Neural cell (in vitro differentiated cells): ENCODE measurements around the gene HMSD. TPM values are rescaled to one million over a fixed set of nuclear protein-coding genes. Genes with fewer than 3 reads are reported as not detected.

Source experiments
- H2AFZ ChIP-seq: fragments of 200-600, 300-800 bp; sonication (generic), shearing (Covaris generic); 2 replicates; pipeline ENCODE4 v1.6.0; 2014; ENCODE audit warnings: low read depth, mild to moderate bottlenecking, antibody characterized with exemption, low read length, moderate library complexity
- H3F3A ChIP-seq: fragments of 200-600 bp; shearing (Covaris generic); 2 replicates; pipeline ENCODE4 v1.6.1; 2016; ENCODE audit warnings: mild to moderate bottlenecking, moderate library complexity, mixed read lengths, antibody characterized with exemption, low read length; ENCODE audit not compliant: insufficient read depth, poor library complexity, severe bottlenecking
- H3K27ac ChIP-seq: fragments of 200-600, 300-800 bp; sonication (generic), shearing (Covaris generic); 2 replicates; pipeline ENCODE4 v1.5.1; 2014; ENCODE audit warnings: mild to moderate bottlenecking, low read length, moderate library complexity
- H3K27me3 ChIP-seq: fragments of 300-800, 200-600 bp; sonication (generic), shearing (Covaris generic); 2 replicates; pipeline ENCODE4 v1.6.0; 2014; ENCODE audit warnings: mild to moderate bottlenecking, low read depth, low read length, moderate library complexity; ENCODE audit not compliant: insufficient read depth
- H3K36me3 ChIP-seq: fragments of 300-800, 200-600 bp; sonication (generic), shearing (Covaris generic); 2 replicates; pipeline ENCODE4 v1.5.1; 2014; ENCODE audit warnings: mild to moderate bottlenecking, antibody characterized with exemption, low read length, moderate library complexity; ENCODE audit not compliant: insufficient read depth
- H3K4me2 ChIP-seq: fragments of 300-800, 200-600 bp; sonication (generic), shearing (Covaris generic); 2 replicates; pipeline ENCODE4 v1.6.0; 2014; ENCODE audit warnings: mild to moderate bottlenecking, low read length
- H3K4me3 ChIP-seq: fragments of 300-800, 200-600 bp; sonication (generic), shearing (Covaris generic); 2 replicates; pipeline ENCODE4 v1.5.1; 2014; ENCODE audit warnings: mild to moderate bottlenecking, low read length, moderate library complexity
- H3K79me2 ChIP-seq: fragments of 200-600 bp; shearing (Covaris generic); replicated peaks from 2 replicates; pipeline ENCODE4 v1.6.0; 2014; ENCODE audit warnings: mild to moderate bottlenecking, low read length, moderate library complexity; ENCODE audit not compliant: insufficient read depth
- H3K9ac ChIP-seq: fragments of 300-800, 200-600 bp; sonication (generic), shearing (Covaris generic); 2 replicates; pipeline ENCODE4 v1.6.1; 2016; ENCODE audit warnings: mild to moderate bottlenecking, low read length, mixed read lengths
- H3K9me2 ChIP-seq: fragments of 200-600 bp; shearing (Covaris generic); 2 replicates; pipeline ENCODE4 v1.6.1; 2016; ENCODE audit warnings: mild to moderate bottlenecking, low read length, mixed read lengths; ENCODE audit not compliant: insufficient read depth
- H3K9me3 ChIP-seq: fragments of 200-600, 300-800 bp; sonication (generic), shearing (Covaris generic); 2 replicates; pipeline ENCODE4 v1.6.1; 2016; ENCODE audit warnings: mild to moderate bottlenecking, mixed run types, low read length, moderate library complexity, mixed read lengths
- H4K20me1 ChIP-seq: fragments of 200-600 bp; shearing (Covaris generic); 2 replicates; pipeline ENCODE4 v1.6.1; 2016; ENCODE audit warnings: mild to moderate bottlenecking, mixed run types; ENCODE audit not compliant: insufficient read depth
- EP300 ChIP-seq: fragments of 450-650 bp; conservative IDR thresholded peaks from 2 replicates; pipeline ENCODE4 v1.6.1; 2014; ENCODE audit warnings: antibody characterized with exemption, mild to moderate bottlenecking, moderate library complexity; ENCODE audit not compliant: poor library complexity, severe bottlenecking
- EZH2 ChIP-seq: fragments of 200-600, 300-800 bp; shearing (Covaris generic), sonication (generic); IDR thresholded peaks from 2 replicates; pipeline ENCODE4 v1.6.1; 2014; ENCODE audit warnings: antibody characterized with exemption, low read length, borderline replicate concordance, mild to moderate bottlenecking; ENCODE audit not compliant: insufficient read depth, poor library complexity, severe bottlenecking
- MXI1 ChIP-seq: fragments of 450-650 bp; conservative IDR thresholded peaks from 2 replicates; pipeline ENCODE4 v1.6.1; 2014; ENCODE audit warnings: antibody characterized with exemption, mild to moderate bottlenecking; ENCODE audit not compliant: poor library complexity, severe bottlenecking
- POLR2AphosphoS5 ChIP-seq: IDR thresholded peaks from 2 replicates; pipeline ENCODE4 v1.6.1; 2012
- RAD21 ChIP-seq: fragments of 450-650 bp; conservative IDR thresholded peaks from 2 replicates; pipeline ENCODE4 v1.6.1; 2014; ENCODE audit warnings: antibody characterized with exemption, mild to moderate bottlenecking, moderate library complexity
- SMC3 ChIP-seq: fragments of 450-650 bp; conservative IDR thresholded peaks from 2 replicates; pipeline ENCODE4 v1.6.1; 2014; ENCODE audit warnings: antibody characterized with exemption, mild to moderate bottlenecking, moderate library complexity; ENCODE audit not compliant: poor library complexity
- TAF1 ChIP-seq: IDR thresholded peaks from 2 replicates; pipeline ENCODE4 v1.6.1; 2012; ENCODE audit warnings: low read depth
- polyA plus RNA-seq: library from polyadenylated mRNA; depleted of rRNA; stranded (reverse); fragments of >200 nt; gene quantifications from 2 replicates; pipeline ENCODE4 v1.2.3, GENCODE V29; 2014
- TF ChIP-seq, protein P1 (sequence below): fragments of 450-650 bp; IDR thresholded peaks from 2 replicates; pipeline ENCODE4 v1.5.1; 2014; ENCODE audit warnings: antibody characterized with exemption, mild to moderate bottlenecking, moderate library complexity; ENCODE audit not compliant: poor library complexity, severe bottlenecking
- TF ChIP-seq, protein P2 (sequence below): IDR thresholded peaks from 2 replicates; pipeline ENCODE4 v1.6.1; 2012; ENCODE audit warnings: borderline replicate concordance

The HMSD gene
- polyA plus RNA-seq, 1 donor from 2014 or later, result not detected

DNA sequence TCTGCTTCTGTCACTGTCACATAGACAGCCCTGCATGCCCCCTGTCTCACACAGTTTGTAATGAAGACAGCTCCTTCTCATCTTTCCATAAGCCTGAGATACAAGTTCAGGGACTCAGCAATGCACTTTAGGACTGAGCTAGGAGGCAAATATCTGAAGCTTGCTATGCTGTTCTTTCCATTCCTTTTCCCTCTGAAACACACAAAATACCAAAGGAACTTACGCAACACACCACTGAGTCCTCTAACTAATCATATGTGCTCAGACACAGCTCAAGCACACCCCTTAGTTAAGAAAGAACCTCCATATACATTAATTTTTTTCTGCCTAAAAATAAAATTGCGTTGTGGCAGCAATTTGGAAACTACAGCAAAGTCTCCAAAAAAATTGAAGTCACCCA, 38.6 kb downstream of the HMSD start:
- H3K9me3 ChIP-seq, result no peaks in the 10 kb centered on the region
- no peak for TF ChIP-seq TAF1
- no peak for TF ChIP-seq EZH2
- TF ChIP-seq SMC3, result no peak
- no peak for TF ChIP-seq POLR2AphosphoS5
- TF ChIP-seq, protein P1, sequence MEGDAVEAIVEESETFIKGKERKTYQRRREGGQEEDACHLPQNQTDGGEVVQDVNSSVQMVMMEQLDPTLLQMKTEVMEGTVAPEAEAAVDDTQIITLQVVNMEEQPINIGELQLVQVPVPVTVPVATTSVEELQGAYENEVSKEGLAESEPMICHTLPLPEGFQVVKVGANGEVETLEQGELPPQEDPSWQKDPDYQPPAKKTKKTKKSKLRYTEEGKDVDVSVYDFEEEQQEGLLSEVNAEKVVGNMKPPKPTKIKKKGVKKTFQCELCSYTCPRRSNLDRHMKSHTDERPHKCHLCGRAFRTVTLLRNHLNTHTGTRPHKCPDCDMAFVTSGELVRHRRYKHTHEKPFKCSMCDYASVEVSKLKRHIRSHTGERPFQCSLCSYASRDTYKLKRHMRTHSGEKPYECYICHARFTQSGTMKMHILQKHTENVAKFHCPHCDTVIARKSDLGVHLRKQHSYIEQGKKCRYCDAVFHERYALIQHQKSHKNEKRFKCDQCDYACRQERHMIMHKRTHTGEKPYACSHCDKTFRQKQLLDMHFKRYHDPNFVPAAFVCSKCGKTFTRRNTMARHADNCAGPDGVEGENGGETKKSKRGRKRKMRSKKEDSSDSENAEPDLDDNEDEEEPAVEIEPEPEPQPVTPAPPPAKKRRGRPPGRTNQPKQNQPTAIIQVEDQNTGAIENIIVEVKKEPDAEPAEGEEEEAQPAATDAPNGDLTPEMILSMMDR, result no peak
- TF ChIP-seq, protein P2, sequence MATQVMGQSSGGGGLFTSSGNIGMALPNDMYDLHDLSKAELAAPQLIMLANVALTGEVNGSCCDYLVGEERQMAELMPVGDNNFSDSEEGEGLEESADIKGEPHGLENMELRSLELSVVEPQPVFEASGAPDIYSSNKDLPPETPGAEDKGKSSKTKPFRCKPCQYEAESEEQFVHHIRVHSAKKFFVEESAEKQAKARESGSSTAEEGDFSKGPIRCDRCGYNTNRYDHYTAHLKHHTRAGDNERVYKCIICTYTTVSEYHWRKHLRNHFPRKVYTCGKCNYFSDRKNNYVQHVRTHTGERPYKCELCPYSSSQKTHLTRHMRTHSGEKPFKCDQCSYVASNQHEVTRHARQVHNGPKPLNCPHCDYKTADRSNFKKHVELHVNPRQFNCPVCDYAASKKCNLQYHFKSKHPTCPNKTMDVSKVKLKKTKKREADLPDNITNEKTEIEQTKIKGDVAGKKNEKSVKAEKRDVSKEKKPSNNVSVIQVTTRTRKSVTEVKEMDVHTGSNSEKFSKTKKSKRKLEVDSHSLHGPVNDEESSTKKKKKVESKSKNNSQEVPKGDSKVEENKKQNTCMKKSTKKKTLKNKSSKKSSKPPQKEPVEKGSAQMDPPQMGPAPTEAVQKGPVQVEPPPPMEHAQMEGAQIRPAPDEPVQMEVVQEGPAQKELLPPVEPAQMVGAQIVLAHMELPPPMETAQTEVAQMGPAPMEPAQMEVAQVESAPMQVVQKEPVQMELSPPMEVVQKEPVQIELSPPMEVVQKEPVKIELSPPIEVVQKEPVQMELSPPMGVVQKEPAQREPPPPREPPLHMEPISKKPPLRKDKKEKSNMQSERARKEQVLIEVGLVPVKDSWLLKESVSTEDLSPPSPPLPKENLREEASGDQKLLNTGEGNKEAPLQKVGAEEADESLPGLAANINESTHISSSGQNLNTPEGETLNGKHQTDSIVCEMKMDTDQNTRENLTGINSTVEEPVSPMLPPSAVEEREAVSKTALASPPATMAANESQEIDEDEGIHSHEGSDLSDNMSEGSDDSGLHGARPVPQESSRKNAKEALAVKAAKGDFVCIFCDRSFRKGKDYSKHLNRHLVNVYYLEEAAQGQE, result no peak
- no peak for TF ChIP-seq MXI1
- no peak for TF ChIP-seq RAD21
- no peak for TF ChIP-seq EP300
- no peaks in the 10 kb centered on the region for H3K9me2 ChIP-seq

DNA sequence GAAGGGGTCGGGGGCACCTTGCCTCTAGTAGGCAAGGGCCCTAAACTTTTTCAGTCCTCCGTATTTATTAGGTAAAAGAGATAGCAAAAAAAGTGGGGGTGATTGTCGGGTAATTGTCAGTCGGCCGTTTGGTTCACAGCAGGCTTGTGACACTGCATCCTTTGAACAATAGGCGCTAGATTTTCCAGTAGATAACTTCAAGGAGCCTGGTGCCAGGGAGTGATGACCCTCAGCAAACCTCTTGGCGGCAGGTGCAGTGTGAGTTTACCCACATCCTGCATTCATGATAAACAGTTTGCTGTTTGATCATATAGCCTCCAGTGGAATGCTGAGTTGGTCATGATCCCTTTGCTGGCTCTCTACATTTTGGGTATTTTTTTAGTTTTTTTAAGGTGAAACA, 43.6 kb downstream of the HMSD start:
- no peak overlapping the region for H3K9ac ChIP-seq
- TF ChIP-seq SMC3 (no peak), MXI1 (no peak), TAF1 (no peak), POLR2AphosphoS5 (no peak), RAD21 (no peak), EZH2 (no peak), EP300 (no peak)
- TF ChIP-seq, protein P2, result no peak
- TF ChIP-seq, protein P1, result no peak
- no peaks in the 10 kb centered on the region for H3K27me3 ChIP-seq
- no peaks in the 10 kb centered on the region for H3K9me3 ChIP-seq
- no peak overlapping the region for H3K4me2 ChIP-seq
- H2AFZ ChIP-seq, result no peak overlapping the region
- no peaks in the 10 kb centered on the region for H3K79me2 ChIP-seq
- no peaks in the 10 kb centered on the region for H4K20me1 ChIP-seq
- H3K27ac ChIP-seq, result no peak overlapping the region
- H3K36me3 ChIP-seq, result no peaks in the 10 kb centered on the region
- H3F3A ChIP-seq, result no peaks in the 10 kb centered on the region
- H3K4me3 ChIP-seq, result no peak overlapping the region
- H3K9me2 ChIP-seq, result no peaks in the 10 kb centered on the region

More for the DNA sequence above, 38.6 kb downstream of the HMSD start:
- Histone ChIP-seq H3K79me2 (no peaks in the 10 kb centered on the region), H3F3A (no peaks in the 10 kb centered on the region), H3K27me3 (no peaks in the 10 kb centered on the region), H3K27ac (no peak overlapping the region), H3K4me2 (no peak overlapping the region), H3K4me3 (no peak overlapping the region), H4K20me1 (no peaks in the 10 kb centered on the region), H3K36me3 (no peaks in the 10 kb centered on the region), H2AFZ (no peak overlapping the region), H3K9ac (no peak overlapping the region)
